GM19455 (cell line): Measurements from ENCODE around the gene SH2D7.

Source experiments
- ATAC-seq: cut with Tn5 transposase; IDR thresholded peaks from one replicate; pipeline ENCODE4 v1.9.1; 2021; ENCODE audit not compliant: unreplicated experiment

Gene SH2D7

DNA sequence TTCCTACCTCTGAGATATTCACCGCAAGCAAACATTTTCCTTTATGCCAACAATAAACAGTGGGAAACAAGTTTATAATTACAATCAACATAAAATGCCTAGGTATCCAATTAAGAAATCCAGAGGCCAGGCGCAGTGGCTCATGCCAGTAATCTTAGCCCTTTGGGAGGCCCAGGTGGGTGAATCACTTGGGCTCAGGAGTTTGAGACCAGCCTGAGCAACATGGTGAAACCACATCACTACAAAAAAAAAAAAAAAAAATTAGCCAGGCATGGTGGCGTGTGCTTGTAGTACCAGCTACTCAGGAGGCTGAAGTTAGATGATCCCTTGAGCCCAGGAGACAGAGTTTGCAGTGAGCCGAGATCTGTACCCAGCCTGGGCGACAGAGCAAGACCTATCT lies 32.1 kb upstream of the SH2D7 start:
- no peak for ATAC-seq

DNA sequence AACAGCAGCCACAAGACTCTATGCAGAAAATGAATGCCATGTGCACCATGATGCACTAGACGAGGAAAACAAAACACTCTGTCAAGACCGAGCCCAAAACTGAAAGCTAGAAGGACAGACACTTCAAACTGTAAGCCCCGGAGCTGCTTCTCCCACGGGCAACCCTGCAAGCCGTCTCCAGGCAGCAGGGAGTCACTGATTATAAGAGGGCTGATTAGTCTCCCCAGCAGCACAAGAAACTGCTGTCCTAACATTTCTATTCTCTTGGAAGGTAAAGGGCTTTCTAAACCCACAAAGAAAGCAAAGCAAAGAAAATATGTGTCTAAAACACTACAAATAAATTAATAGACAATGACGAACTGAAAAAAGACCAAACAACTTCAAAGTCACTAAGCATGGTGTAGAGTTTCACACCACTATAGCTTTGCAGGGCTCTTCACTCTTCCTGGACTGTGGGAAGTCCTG lies 30.4 kb upstream of the SH2D7 start:
- ATAC-seq, result peak; percentile 49

DNA sequence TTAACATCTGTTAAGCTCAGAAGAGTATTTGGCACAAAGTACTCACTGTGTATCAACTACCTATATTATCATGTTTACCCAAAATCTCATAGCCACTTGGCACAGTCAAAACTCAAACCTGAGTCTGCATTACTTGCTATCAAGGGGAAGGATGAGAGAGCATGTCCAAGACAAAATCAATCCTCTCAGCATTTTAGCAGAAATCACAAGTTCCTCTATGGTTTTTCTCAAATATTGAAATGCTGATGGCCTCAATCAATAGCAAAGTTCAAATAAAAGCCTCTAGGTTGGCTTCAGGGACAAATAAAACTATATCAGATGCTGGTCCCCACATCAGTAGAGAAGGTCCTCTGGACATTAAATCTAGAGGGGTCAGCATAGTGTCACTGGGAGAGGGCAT lies 29.1 kb upstream of the SH2D7 start:
- ATAC-seq, result no peak

DNA sequence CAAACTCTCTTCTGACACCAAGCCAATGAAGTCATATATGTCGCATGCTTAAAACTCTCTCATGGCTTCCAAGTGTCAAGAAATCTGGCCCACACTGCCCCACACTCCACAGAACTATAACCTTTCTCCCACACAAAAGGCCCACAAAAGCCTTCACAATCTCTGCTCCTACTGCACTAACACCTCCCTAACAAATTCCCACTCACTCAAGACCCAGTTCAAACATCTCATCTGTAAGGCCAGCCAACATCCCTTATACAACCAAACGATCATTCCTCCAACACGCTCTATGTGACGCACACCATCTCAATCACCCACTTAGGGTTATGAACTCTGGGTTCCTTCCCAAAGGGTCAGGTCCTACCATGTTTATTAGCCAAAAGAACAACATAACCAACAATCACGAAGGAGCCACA lies 28.4 kb upstream of the SH2D7 start:
- no peak for ATAC-seq

DNA sequence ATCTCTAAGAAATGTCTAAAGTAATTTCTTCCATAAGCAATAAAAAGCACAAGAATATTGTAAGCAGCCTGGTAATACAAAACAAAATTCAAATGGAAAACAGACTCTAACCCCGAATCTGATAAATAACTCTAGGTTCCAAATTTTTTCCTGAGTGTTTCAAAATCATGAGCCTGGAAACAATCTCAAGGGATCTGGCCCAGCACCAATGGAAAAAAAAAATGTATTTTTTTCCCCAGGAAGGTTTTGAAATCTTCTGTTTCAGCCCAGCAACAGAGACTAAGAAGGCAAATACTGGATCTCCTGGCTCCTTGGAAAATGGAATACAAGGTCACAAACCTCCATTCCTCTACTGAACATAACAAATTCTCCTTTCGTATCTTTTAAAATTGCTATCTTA lies 27.8 kb upstream of the SH2D7 start:
- no peak for ATAC-seq

DNA sequence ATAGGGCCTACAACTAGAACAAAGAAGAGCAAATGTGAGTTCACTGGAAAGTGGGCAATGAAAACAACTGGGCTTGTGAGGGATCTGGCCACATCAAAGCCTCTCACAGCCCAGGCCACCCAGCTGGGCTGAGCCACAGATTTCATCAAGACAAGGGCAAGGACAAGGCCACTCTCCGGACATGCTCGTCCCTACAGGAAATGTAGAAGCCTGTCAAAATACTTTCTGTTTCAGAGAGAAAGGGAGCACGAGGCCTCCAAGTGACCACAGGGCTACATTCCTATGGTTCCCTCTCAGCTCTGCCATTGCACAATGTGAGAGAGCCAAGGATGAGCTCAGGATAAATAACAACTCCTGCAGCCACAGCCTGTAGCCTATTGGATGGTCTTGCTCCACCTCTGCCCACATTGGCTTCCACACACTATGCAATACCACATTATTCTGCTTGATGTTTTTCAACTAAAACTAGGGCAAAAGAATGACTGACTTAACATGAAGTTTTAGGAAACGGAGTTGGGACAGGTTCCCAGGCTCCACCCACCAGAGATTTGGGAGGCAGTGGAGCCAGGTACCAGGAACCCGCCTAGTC lies 27.0 kb upstream of the SH2D7 start:
- no peak for ATAC-seq

DNA sequence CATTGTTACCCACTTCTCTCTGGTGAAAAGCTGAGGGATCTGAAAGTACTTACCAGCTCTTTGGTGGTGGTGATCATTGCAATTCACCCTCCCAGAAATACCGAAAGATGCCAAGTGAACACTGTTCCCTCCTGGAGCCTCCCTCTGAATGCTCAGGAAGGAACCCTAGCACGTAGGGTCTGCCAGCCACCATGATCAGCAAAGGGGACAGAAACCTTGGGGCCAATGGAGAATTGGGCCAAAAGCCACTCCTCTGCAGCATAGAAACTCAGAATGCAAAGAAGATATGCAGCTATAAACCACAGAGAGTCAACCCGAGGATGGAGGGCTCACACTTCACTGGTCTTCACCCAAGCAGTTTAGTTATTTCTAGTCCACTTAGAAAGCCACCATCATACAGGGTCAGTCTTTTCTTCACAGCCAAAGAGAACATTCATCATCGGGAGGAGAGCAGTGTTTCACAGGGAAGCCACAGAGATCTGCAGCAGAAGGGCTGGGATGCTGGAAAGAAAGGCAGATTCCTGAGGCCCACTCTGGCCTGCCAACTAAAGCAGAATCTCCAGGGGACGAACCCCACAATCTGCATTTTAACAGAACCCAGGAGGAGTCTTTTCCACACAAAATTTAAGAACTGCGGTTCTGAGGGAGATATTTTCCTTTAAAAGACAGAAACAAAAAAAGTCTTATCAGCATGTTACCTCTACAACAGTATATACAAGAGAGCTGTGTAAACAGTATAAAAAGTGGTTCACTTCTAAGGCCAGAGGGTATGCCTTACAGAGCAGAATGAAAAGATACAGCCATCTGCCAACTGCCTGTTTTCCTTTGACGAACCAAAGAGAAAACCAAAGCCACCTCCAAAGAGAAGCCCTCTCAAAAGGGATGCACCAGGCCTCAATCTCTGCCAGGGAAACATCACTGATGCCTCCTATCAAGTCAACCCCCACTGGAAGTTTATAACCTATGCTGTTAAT lies 26.1 kb upstream of the SH2D7 start:
- ATAC-seq, result peak; percentile 66

DNA sequence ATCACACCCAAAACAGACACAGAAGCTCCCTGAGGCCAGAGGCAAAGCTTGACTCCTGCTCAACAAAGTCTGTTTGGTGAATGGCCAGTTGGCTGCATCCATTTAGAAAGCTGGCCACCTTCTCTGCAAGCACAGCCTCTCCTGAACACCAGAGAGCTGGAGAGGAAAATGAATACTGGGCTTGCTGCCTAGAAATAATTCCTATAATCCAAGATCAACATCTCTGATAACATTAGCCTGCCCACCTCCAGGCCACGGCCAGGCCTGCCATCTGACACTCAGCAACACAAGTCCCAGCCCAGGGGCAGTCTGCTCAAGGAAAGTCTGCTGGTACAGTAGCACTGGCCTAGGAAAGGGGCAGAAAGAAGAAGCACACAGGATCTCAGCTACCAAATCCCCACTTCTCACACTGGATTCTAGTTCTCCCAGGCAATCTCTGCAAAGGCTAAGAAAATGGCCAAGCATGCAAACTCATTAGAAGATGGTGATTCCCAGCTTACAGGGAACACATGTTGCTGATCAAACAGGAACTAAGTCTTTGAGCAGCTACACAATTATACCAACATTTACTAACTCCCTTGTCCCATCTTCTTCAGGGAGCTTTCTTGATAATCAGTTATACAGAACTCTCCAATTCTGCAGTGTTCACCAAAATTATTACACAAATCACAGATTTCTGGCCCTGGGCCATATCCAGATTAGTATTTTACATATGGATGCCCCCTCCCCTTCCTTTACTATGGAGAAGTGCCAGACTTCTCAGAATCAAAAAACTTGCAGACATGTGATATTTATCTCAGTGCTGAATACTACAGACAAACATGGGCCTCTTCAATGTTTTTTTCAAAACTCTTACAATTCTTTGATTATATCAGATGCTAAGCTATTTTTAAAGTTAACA lies 24.8 kb upstream of the SH2D7 start:
- ATAC-seq, result no peak

DNA sequence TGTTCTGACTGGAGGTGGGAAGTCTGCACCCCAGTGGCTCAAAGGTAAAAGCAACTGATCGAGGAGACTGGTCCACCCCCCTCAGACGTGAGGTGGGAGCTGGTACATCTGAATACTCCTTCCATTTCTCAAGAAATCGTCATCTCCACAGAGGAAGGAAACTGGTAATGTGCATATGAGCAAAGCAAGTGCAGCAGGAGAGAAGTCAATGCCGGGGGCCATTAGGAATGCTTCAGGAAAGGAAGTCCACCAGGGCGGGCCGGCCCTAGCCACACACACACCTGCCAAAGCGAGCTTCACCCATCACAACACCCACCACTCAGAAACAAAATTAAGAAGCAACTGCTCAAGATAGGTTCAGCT lies 23.3 kb upstream of the SH2D7 start:
- ATAC-seq, result no peak

DNA sequence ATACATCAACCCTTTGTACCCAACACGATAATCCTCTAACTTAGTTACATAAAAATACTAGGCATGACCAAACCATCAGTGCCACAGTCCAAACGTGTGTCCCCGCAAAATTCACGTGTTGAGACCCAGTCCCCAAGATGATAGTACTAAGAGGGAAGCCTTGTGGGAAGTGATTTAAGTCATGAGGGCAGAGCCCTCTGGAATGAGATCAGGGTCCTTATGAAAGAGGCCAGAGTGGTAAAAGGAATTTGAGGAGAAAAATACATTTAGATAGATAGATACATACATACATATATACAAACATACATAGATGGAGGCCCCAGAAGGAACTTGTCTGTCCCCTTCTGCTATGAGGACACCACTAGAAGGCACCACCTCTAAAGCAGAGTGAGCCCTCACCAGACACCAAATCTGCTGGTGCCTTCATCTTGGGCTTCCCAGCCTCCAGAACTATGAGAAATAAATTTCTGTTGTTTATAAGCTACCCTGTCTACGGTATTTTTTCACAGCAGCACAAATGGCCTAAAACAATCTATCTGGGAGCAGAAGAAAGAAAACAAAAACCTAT lies 22.8 kb upstream of the SH2D7 start:
- no peak for ATAC-seq

DNA sequence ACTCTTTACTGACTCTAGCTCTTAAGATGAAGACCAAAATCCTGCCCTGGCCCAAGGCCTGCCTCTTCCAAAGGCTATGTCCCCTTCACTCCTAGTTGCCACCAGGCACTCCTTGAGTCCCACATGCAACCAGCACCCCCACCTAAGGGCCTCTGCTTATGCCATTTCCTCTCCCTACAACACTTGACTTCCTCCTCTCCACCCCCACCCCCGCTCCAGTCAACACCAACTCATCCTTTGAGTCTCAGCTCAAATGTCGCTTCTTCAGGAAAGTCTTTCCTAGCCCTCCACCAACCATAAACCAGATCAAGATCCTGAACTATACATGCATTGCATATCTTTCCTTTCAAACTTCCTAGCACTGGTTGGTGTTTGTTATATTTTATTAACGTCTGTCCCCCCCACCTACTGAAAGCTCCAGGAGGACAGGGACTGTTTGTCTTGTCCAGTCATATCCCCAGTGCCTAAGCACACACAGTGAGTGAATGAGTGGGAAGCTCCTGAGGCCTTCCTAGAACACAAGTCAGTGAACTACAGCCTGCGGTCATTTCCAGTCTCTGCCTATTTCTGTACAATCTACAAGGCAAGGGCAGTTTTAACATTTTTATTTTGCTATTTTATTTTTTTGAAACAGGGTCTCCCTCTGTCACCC lies 22.2 kb upstream of the SH2D7 start:
- no peak for ATAC-seq

DNA sequence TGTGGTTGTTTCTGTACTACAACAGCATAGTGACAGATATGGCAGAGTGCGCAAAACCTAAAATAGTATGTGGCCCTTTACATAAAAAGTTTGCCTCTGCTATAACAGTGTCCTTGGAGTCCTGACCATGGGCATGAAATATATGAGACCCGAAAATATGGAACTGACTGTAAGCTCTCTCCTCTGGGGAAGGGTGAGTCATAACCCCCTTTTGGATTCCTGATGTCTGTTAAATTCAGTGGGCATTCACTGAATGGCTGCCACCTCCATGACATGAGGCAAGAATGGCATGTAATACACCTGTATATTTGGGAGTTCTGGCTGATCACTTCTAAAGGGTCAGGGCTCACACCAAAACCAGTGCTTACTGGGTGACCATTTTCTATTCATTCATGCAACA lies 21.0 kb upstream of the SH2D7 start:
- no peak for ATAC-seq

DNA sequence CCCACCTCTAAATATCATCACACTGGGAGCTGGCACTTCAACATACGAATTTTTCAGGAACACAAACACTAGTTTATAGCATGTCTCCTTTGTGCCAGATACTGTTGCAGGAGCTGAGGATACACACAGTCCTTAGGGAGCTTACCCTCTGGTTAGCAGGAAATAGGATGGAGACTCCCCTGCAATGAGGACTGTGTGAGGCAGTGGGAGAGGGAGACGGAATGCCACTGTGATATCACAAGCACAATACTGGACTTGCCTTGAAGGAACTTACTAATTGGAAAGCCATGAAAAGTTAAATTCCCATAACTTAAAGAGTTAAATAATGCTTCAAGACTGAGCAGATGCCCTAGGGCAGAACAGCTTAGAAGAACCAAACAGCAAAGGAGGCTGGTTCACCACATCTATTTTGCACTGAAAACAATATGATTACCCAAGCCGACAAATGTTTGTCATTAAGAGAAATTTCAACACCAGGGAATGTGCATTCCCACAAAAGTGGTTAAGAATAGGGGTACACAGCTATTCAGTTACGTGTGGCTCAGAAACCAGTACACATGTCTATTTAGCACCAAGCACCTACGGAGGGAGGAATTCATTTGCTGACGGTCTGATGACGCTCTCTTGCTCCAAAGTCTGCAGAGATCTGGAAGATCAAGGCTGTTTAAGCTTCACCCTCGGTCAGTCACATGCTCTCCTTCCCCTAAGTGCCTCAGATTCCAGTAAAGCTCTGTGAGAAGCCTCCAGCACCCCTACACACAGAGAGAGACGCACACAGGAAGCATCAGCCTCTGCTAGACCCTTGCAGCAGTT lies 20.1 kb upstream of the SH2D7 start:
- ATAC-seq, result no peak

DNA sequence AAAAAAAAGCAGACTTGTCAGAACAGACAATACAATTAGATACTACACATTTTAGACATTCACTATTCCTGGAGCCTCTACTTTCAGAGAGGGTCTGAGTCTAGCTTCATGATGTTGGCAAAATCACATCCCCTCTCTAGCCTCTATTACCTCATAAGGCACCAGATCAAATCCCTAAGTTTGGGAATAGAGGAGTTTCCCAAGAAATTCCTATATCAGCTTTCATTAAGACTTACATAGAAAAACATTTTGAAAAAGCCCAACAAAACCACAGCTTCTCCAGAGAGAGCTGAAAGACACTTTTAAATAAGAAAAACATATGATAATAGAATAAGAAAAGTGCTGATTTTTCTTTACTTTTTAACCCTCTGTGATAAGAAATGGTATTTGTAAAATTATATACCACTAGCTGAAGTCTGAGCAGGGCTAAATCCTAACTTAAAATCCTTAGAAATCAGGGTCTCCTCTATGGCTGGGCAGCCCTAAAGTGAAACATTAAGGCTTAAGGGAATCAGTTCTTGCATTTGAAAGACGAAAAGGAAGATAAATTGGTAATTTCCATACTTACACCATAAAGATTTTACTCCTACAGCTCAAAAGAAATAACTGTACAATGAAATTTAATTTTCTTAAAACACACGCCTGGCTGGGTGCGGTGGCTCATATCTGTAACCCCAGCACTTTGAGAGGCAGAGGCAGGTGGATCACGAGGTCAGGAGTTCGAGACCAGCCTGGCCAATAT lies 19.1 kb upstream of the SH2D7 start:
- ATAC-seq, result no peak

DNA sequence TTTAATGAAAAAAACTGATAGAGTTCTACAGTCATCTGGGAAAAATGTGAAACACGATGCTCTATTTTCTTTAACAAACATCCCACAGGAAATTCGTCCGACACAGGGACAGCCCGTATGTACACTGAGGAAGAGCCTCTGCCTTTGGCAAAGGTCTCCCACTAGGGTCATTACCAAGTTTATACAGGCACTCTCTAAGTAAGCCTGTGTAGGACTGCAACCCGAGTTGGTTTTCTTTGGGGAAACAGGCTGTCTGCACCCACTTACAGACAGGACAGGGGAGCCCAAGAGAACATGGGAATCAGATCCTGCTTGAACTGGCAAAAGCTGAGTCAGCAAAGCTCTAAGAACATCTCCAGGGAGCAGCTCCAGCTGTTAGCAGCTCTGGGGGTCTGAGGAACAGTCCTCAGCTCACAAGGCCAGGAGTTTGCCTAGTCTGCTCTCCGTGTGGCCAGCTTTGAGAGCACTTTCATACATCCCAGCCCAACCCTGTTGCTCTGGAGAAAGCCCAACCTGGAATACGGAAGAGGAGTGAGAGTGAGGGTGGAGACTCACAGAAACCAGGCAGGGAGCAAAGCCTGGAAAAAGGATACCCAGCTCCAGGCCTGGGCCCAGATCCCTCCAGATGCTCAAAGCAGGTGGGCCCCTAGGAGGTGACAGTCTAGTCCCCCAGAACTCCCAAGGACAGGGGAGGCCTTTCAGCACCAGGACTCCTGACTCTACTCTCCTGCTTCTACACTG lies 16.7 kb upstream of the SH2D7 start:
- ATAC-seq, result no peak

DNA sequence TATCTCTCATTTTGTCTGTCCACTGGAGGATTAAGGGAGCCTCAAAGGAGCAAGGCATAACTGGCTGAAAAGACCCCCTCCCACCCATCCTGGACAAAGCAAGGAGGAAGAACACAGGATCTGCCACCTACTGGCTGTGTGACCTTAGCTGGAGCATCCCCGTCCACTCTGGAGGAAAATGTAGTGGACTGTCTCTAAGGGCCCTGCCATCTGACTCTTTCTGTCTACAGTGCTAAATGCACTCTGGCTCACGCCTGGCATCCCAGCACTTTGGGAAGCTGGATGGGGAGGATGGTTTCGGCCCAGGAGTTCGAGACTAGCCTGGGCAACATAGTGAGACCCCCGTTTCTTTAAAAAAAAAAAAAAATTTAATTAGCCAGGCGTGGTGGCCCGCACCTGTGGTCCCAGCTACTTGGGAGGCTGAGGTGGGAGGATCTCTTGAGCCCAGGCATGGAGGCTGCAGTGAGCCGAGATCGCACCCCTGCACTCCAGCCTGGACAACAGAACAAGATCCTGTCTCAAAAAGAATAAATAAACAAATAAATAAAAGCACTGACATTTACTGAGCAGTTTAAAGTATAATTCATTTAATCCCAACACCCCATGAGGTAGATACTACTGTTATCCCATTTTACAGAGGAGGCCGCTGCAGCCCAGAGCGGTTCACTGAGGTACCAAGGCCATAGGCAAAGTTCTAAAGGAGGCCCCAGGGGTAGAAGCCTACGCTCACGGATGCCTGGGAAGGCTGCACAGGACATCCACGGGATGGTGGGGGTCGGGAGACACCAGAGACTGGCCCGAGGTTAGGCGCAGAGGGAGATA lies 15.9 kb upstream of the SH2D7 start:
- no peak for ATAC-seq

DNA sequence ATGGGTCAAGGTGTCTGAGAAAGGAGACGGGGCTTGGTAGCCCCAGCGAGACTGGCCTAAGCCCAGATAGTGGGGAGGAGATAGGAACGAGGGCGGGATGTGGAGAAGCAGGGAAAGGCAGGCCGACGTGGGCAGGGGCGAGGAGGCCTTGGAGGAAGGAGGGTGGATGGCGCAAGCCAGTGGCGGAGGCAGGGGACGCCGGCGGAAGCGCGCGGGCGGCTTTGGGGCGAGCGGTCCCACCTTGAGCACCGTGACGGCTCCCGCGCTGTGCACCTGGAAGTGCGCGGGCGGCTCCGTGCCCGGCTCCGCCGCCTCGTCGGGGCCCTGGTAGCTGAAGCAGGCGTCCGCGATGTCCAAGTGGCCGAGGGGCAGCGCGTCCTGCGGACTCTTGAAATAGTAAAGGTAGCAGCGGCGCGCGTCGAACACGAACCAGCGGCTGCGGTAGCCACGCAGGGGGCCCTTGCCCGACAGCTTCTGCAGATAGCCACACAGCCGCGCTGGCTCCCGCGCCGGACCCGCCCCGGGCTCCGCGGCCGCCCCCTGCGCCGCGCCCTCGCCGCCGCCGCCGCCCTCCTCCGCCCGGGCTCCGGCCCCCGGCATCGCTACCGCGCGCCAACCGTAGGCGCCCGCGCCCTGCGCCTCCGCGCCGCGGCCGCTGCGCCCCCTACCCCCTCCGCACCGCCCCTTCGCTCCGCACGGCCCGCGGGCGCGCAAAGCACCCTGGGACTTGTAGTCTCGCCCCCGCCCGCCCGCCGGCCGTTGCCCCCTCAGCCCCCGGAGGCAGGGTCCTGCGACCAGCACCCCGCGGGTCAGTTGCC lies 15.1 kb upstream of the SH2D7 start, which contains the start of gene TBC1D2B:
TSS of gene TBC1D2B (minus strand) at position 659 of the 818 bp plus-strand sequence. CDS start at position 600, 59 bp downstream.
- ATAC-seq, result peak; percentile 76
